ENCODE measurements around the gene UROC1. TPM values are rescaled to one million over a fixed set of nuclear protein-coding genes. Genes with fewer than 3 reads are reported as not detected.

UROC1 gene
- total RNA-seq, 1 experiment from 2014 or later = not detected

DNA sequence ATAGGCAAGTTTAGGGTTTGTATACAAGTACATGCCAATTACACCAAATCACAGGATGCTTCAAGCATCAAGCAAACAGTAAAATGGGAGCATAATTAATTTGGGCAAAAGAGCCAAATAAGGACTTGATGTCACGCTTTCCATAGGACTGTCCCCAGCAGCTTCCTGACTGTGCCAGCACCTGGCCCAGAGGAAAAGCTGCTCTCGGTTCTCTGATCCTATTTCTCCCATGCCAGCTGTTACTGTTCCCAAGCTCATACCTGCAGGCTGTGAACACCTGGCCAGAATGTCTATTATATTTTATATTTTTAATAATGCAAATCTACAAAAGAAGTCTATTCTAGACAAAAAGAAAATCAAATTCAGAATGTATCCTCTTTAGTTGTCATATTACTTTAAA lies 54.1 kb downstream of the UROC1 start:
- no peak overlapping the region for H3K27ac ChIP-seq (ENCODE audit: insufficient read length, low read depth, low read length)
- no peaks in the 10 kb centered on the region for H3K27me3 ChIP-seq (ENCODE audit: insufficient read depth, low read length)
- Mint-ChIP-seq H3K27ac (no peak overlapping the region), H3K4me1 (no peaks in the 10 kb centered on the region), H3K4me3 (no peak overlapping the region), H3K27me3 (ENCODE audit: low read depth) (no peaks in the 10 kb centered on the region), H3K9me3 (no peaks in the 10 kb centered on the region), H3K36me3 (ENCODE audit: insufficient read depth in 1 of 3, low read depth in 3 of 3) (peaks cover 42 to 90% (median 74%) of the 10 kb centered on the region in 3 experiments; a peak in 6 of 7 replicates)
- no peak overlapping the region for H2BK120ac ChIP-seq (ENCODE audit: low read depth, low read length, poor library complexity, severe bottlenecking)
- H2AFZ ChIP-seq (ENCODE audit: low read length) = no peak overlapping the region
- no peaks in the 10 kb centered on the region for H3K9me3 ChIP-seq (ENCODE audit: control insufficient read depth, low read depth, low read length)
- H4K8ac ChIP-seq (replicated peaks; ENCODE audit: insufficient read length, low read depth, low read length) = no peak overlapping the region
- H3K79me2 ChIP-seq (ENCODE audit: insufficient read depth, low read length) = no peaks in the 10 kb centered on the region; the same call in 1 of the 2 replicates
- H3K18ac ChIP-seq (ENCODE audit: insufficient read length, low read depth, low read length) = no peak overlapping the region
- H2BK15ac ChIP-seq (ENCODE audit: low read depth, low read length) = no peak overlapping the region
- H4K20me1 ChIP-seq (ENCODE audit: control insufficient read depth, insufficient read depth, insufficient read length) = no peaks in the 10 kb centered on the region
- H2BK5ac ChIP-seq (ENCODE audit: insufficient read length, low read length) = no peak overlapping the region
- no peak overlapping the region for H4K91ac ChIP-seq (ENCODE audit: insufficient read length, low read depth, low read length)
- H3K23ac ChIP-seq (ENCODE audit: insufficient read length, low read depth, low read length) = no peak overlapping the region
- H3T11ph ChIP-seq (ENCODE audit: low read length) = no peak overlapping the region
- no peak overlapping the region for H2BK12ac ChIP-seq (ENCODE audit: insufficient read length, low read depth, low read length)
- TF ChIP-seq, protein P1, sequence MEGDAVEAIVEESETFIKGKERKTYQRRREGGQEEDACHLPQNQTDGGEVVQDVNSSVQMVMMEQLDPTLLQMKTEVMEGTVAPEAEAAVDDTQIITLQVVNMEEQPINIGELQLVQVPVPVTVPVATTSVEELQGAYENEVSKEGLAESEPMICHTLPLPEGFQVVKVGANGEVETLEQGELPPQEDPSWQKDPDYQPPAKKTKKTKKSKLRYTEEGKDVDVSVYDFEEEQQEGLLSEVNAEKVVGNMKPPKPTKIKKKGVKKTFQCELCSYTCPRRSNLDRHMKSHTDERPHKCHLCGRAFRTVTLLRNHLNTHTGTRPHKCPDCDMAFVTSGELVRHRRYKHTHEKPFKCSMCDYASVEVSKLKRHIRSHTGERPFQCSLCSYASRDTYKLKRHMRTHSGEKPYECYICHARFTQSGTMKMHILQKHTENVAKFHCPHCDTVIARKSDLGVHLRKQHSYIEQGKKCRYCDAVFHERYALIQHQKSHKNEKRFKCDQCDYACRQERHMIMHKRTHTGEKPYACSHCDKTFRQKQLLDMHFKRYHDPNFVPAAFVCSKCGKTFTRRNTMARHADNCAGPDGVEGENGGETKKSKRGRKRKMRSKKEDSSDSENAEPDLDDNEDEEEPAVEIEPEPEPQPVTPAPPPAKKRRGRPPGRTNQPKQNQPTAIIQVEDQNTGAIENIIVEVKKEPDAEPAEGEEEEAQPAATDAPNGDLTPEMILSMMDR (conservative IDR thresholded peaks at IDR 0.05) = no peak
- H3K4me1 ChIP-seq (ENCODE audit: insufficient read depth, low read length) = no peaks in the 10 kb centered on the region
- H3K56ac ChIP-seq (ENCODE audit: insufficient read length, low read depth, low read length) = no peak overlapping the region
- peaks cover 7% of the 10 kb centered on the region for H3K79me1 ChIP-seq (ENCODE audit: insufficient read depth, low read depth, low read length, poor library complexity, severe bottlenecking)
- no peak overlapping the region for H3K4ac ChIP-seq (ENCODE audit: low read depth, low read length)
- no peak overlapping the region for H2AK5ac ChIP-seq (ENCODE audit: insufficient read length, low read length)
- H3K14ac ChIP-seq (ENCODE audit: insufficient read depth, low read length) = no peak overlapping the region
- H3K23me2 ChIP-seq (ENCODE audit: insufficient read length, low read depth, low read length, poor library complexity, severe bottlenecking) = no peaks in the 10 kb centered on the region
- no peak overlapping the region for H2BK20ac ChIP-seq (ENCODE audit: low read depth, low read length, poor library complexity, severe bottlenecking)
- no peak overlapping the region for H3K9ac ChIP-seq (ENCODE audit: extremely low read depth, insufficient read length, low read length)
- no peak overlapping the region for H4K5ac ChIP-seq (ENCODE audit: insufficient read length, low read depth, low read length)
- DNase-seq = no peak
- H3K4me2 ChIP-seq (ENCODE audit: insufficient read depth, insufficient read length, low read length) = no peak overlapping the region
- no CpG with 5 or more reads among the region's 2 CpGs for WGBS (ENCODE audit: extremely low coverage, insufficient read length, low lambda C conversion rate)
